Measurements from ENCODE around the gene KCTD1. TPM values are rescaled to one million over a fixed set of nuclear protein-coding genes. Genes with fewer than 3 reads are reported as not detected.

Gene KCTD1
- total and polyA plus RNA-seq, 2 donors from 2014 or later: 48.5 to 83.7 TPM

- Histone ChIP-seq H3K9me3 (ENCODE audit: control insufficient read depth in 2 of 3, insufficient read depth in 1 of 3, low read length in 3 of 3) (no peaks in the 10 kb centered on the region), H3K4me3 (ENCODE audit: low read length in 3 of 3) (no peak overlapping the region), H3K27ac (ENCODE audit: low read depth in 2 of 2, low read length in 2 of 2) (no peak overlapping the region), H3K4me1 (ENCODE audit: control insufficient read depth in 2 of 3, insufficient read depth in 2 of 3, low read depth in 1 of 3, low read length in 3 of 3) (no peaks in the 10 kb centered on the region), H3K9ac (ENCODE audit: low read length in 3 of 3) (no peak overlapping the region), H3K36me3 (ENCODE audit: control insufficient read depth in 2 of 3, insufficient read depth in 3 of 3, low read length in 3 of 3) (no peaks in the 10 kb centered on the region), H3K27me3 (ENCODE audit: control insufficient read depth, insufficient read depth, low read length) (no peaks in the 10 kb centered on the region)
- FAIRE-seq (no peak), DNase-seq (no peak)
- TF ChIP-seq, protein P1, sequence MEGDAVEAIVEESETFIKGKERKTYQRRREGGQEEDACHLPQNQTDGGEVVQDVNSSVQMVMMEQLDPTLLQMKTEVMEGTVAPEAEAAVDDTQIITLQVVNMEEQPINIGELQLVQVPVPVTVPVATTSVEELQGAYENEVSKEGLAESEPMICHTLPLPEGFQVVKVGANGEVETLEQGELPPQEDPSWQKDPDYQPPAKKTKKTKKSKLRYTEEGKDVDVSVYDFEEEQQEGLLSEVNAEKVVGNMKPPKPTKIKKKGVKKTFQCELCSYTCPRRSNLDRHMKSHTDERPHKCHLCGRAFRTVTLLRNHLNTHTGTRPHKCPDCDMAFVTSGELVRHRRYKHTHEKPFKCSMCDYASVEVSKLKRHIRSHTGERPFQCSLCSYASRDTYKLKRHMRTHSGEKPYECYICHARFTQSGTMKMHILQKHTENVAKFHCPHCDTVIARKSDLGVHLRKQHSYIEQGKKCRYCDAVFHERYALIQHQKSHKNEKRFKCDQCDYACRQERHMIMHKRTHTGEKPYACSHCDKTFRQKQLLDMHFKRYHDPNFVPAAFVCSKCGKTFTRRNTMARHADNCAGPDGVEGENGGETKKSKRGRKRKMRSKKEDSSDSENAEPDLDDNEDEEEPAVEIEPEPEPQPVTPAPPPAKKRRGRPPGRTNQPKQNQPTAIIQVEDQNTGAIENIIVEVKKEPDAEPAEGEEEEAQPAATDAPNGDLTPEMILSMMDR (IDR thresholded peaks at IDR 0.05; ENCODE audit: borderline replicate concordance, extremely low read depth, insufficient read depth): no peak
- intact Hi-C loops (cut with DNase I): no loop called here
Measured at GRCh38 chr18:26562568-26562967, 14.2 kb upstream of the KCTD1 start.

DNA sequence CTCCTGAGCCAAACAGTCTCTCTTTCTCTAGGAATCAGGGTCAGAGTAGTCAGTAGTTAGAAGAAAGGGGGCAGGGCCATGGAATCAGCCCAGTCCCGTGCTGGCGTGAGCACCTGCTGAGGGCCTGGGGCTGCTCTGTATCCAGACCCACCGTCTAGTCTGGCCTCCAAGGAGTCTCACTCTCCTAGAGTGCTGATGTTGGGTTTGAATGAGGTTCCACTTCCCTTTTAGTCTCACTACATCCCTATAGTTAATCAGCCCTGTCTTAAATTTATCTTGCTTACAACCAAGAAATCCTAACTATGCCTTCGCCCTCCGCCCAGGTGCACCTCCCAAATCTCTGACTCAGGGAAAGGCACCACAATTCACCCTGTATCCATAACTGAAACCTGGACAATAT is 13.4 kb upstream of the KCTD1 start:
- Histone ChIP-seq H3K27ac (ENCODE audit: low read depth in 2 of 2, low read length in 2 of 2) (no peak overlapping the region), H3K9me3 (ENCODE audit: control insufficient read depth in 2 of 3, insufficient read depth in 1 of 3, low read length in 3 of 3) (no peaks in the 10 kb centered on the region), H3K27me3 (ENCODE audit: control insufficient read depth, insufficient read depth, low read length) (no peaks in the 10 kb centered on the region), H3K4me3 (ENCODE audit: low read length in 3 of 3) (no peak overlapping the region), H3K4me1 (ENCODE audit: control insufficient read depth in 2 of 3, insufficient read depth in 2 of 3, low read depth in 1 of 3, low read length in 3 of 3) (no peaks in the 10 kb centered on the region), H3K9ac (ENCODE audit: low read length in 3 of 3) (no peak overlapping the region), H3K36me3 (ENCODE audit: control insufficient read depth in 2 of 3, insufficient read depth in 3 of 3, low read length in 3 of 3) (no peaks in the 10 kb centered on the region)
- DNase-seq (no peak), FAIRE-seq (no peak)
- TF ChIP-seq, protein P1 (IDR thresholded peaks at IDR 0.05; ENCODE audit: borderline replicate concordance, extremely low read depth, insufficient read depth): no peak
- intact Hi-C loops (cut with DNase I): no loop called here

DNA sequence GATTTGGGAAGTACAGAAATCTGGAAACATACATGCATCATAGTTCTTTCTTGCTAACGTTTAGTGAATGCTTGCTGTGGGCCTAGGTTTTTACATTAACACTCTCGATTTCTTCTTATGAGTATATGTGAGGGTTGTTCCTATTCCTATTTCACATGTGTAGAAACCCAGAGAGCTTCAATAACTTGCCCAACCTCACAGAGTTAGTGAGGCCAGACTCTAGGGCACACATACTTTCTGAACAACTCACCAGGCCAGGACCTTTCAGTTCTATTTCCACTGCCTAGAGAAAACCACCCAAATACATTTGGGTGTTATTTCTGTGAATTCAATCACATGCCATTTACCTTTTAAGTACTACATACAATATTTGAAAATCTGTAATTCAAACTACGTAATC is 8.2 kb upstream of the KCTD1 start:
- no peak overlapping the region for H3K4me3 ChIP-seq (ENCODE audit: low read length in 3 of 3)
- intact Hi-C loops (cut with DNase I): no loop called here
- H3K36me3 ChIP-seq (ENCODE audit: control insufficient read depth in 2 of 3, insufficient read depth in 3 of 3, low read length in 3 of 3): no peaks in the 10 kb centered on the region
- TF ChIP-seq, protein P1 (IDR thresholded peaks at IDR 0.05; ENCODE audit: borderline replicate concordance, extremely low read depth, insufficient read depth): no peak
- FAIRE-seq: no peak
- no peaks in the 10 kb centered on the region for H3K4me1 ChIP-seq (ENCODE audit: control insufficient read depth in 2 of 3, insufficient read depth in 2 of 3, low read depth in 1 of 3, low read length in 3 of 3)
- no peak overlapping the region for H3K27ac ChIP-seq (ENCODE audit: low read depth in 2 of 2, low read length in 2 of 2)
- H3K9ac ChIP-seq (ENCODE audit: low read length in 3 of 3): no peak overlapping the region
- DNase-seq: no peak
- H3K9me3 ChIP-seq (ENCODE audit: control insufficient read depth in 2 of 3, insufficient read depth in 1 of 3, low read length in 3 of 3): no peaks in the 10 kb centered on the region
- H3K27me3 ChIP-seq (ENCODE audit: control insufficient read depth, insufficient read depth, low read length): peaks cover 3% of the 10 kb centered on the region

Data from kidney (tissue), 14 donors.